Measurements from ENCODE around the gene HOXA10.

DNA sequence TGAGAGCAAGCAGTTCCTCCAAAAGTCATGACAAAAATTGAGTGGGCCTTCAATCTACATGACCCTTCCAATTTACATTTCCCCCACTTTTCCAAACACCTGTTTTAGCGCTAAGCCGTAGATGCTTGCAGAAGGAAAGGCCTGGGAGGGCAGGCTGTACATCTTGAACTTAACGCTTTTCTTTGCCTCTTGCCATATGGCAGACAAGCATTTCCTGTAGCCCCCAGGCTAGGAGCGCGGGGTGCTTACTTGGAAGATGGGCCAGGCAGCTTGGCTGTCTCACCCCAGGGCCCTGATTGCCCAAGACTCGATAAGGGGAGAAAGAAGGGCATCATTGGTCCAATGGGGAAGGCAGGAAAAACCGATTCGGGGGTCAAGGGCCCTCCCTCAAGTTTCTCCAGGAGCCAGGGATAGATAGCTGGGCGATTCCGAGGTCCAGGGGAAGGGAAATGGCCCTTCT, 1.8 kb downstream of the HOXA10 start:
- TF ChIP-seq EZH2phosphoT487 (IDR thresholded peaks at IDR 0.05; ENCODE audit: low read depth): no peak
- TF ChIP-seq CTCF (IDR thresholded peaks at IDR 0.05; ENCODE audit: low read depth, low read length): no peak
